Activated gamma-delta T cell treated with anti-CD3 and anti-CD28 coated beads, Interleukin-2, amount 50 U/mL, for 16 hours (primary cell): ENCODE measurements around the gene SLC35E4.

Experiments
- DNase-seq: peaks from one replicate; pipeline ENCODE4 v3.0.0-alpha.2; 2020; ENCODE audit warnings: low read depth

The SLC35E4 gene

DNA sequence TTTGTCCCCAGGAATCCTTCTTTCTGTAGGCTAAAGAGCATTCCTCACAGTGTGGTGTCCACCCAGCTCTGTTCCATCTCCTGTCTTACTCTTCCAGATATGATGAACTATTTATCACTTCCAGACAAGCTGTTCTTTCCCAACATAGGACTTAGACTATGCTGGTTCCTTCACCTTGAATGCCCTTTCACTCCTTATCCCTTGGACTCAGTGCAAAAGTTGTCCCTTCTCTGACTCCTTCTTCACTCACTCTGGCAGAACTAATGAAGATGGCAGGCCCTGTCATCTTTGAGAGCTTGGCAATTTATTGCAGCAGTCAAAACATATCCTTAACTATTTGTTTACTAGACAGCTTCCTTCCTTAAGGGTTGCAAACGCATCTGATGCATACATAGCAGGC is 55.6 kb downstream of the SLC35E4 start:
- no peak for DNase-seq

DNA sequence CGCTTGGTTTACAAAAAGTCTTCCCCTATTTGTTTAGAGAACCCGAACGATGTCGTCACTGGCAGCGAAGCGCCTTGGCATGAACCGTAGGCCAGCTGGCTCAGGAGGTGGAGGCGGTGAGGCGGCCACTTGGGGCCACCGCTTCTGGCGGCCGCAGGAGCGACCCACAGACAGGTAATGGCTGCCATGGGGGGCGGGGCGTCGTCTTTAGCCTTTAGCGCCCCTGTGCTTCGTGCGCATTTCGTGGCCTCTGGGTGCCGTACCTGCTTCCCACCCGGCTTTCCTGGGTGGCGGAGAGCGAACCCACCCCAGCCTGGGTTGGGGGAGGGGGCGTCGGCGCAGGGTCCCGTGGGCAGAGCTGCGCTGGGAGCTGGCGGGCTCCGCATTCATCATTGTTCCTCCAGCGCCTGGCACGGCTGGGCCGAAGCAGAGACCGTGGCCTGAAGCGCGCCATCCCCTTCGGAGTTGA is 58.6 kb downstream of the SLC35E4 start:
- peak; percentile 33 for DNase-seq

- DNase-seq, result no peak
These were observed 59.2 kb downstream of the SLC35E4 start, which contains the start of gene OSBP2 for GRCh38 chr22:30694640-30695350. Gene OSBP2 (plus strand): TSS chr22:30694874. CDS start chr22:30694910, 36 bp downstream.

- DNase-seq, result no peak
These were observed 59.8 kb downstream of the SLC35E4 start for GRCh38 chr22:30695351-30695851.

DNA sequence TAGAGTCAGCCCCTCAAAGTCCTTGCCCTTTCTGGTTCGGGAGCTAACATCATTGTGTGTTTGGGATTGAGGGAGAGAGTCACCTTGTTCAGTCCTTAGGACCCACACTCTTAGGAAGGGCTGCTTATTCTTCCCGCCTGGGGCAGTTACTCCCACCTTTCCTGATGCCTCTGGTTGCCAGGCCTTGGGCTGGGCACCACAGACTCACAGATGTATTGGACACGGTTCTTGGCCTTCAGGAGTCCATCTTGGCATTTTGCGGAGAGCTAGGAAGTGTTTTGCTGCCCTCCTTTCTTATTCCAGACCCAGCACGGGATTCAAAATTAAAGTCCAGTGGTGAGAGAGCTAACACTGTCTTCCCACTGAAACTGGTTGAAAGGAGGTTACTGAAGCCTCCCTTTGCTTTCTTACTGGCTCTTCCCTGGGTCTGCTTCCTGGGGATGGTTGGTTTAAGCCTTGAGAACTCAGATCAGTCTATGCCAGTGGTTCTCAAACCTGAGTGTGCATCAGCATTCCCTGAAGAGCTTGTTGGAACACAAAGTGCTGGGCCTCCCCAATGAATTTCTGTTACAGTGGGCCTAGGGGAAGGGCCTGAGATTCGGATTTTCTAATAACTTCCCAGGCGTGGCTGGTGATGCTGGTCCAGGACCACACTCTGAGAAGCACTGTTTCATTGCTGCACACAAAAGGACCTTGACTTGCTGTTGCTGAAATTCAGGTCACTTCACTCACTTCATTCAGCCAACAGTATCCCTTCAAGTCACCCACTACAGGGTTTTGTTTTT is 60.5 kb downstream of the SLC35E4 start:
- DNase-seq, result no peak
